Measurements from ENCODE around the gene TMEM203.

DNA sequence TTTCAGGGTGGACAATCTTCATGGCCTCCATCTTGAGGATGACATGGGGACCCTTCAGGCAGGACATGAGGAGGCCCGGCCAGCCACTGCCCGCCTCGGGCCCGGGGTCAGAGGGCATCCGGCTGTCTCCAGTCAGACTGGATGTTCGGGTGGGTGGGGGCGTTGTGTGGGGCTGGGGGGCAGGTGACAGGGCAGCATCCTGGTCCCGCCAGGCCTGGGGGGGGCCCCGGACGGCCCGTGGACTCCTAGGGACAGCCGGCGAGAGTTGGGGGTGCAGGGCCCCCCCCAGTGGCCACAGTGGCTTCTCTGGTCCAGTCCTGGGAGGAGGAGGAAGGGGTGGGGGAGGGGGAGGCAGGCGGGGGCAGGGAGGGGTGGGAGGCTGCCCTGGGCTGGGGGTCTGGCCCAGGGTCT lies 15.7 kb upstream of the TMEM203 start:
- TF ChIP-seq, protein P1, sequence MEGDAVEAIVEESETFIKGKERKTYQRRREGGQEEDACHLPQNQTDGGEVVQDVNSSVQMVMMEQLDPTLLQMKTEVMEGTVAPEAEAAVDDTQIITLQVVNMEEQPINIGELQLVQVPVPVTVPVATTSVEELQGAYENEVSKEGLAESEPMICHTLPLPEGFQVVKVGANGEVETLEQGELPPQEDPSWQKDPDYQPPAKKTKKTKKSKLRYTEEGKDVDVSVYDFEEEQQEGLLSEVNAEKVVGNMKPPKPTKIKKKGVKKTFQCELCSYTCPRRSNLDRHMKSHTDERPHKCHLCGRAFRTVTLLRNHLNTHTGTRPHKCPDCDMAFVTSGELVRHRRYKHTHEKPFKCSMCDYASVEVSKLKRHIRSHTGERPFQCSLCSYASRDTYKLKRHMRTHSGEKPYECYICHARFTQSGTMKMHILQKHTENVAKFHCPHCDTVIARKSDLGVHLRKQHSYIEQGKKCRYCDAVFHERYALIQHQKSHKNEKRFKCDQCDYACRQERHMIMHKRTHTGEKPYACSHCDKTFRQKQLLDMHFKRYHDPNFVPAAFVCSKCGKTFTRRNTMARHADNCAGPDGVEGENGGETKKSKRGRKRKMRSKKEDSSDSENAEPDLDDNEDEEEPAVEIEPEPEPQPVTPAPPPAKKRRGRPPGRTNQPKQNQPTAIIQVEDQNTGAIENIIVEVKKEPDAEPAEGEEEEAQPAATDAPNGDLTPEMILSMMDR (IDR thresholded peaks at IDR 0.05; ENCODE audit: low read length), result no peak
- TF ChIP-seq EZH2 (optimal IDR thresholded peaks at IDR 0.05; ENCODE audit: low read depth, low read length) (no peak), EZH2phosphoT487 (IDR thresholded peaks at IDR 0.05; ENCODE audit: low read length) (no peak)
